ENCODE measurements around the gene TAF6. TPM values are rescaled to one million over a fixed set of nuclear protein-coding genes. Genes with fewer than 3 reads are reported as not detected.

Gene TAF6
- total and polyA plus RNA-seq, 9 of the 15 experiments (the other 6 are each of a cell fraction or from before 2014, with no cell fraction given): 0.78 to 78.7 (median 21.3) TPM

DNA sequence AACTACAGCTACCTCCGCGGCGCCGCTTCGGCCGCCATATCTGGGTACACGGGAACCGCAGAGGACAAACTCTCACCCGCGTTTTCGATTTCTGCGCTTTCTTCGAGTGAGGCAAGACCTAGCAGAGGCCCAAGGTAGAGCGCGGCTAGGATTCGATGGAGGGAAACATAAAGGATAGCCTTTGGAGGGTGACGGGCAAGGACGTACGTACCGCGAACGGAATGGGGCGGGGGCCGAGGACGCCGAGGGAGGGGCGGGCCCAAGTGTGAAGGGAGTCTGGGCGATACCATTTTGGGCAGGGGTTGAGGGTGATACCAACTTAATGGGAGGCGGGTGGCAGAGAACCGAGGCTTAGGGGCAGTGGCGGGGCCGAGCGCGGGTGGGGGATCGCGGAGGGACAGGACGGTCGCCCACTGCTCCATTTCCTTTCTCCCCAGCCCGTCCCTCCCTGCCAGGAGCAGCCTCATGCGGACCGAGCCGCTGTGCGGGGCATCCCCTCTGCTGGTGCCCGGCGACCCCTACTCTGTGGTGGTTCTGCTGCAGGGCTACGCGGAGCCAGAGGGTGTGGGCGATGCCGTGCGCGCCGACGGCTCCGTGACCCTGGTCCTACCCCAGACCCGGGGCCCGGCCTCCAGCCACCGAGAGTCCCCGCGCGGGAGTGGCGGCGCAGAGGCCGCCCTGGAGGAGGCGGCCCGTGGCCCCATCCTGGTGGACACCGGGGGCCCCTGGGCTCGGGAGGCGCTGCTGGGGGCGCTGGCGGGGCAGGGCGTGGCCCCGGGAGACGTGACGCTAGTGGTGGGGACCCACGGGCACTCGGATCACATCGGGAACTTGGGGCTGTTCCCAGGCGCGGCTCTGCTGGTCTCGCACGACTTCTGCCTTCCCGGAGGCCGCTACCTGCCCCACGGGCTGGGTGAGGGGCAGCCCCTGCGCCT lies 8.0 kb upstream of the TAF6 start, which contains the start of gene MBLAC1 (continued):
- TF ChIP-seq RERE (CRISPR knock-in tag; IDR thresholded peaks at IDR 0.05; ENCODE audit: borderline replicate concordance) (no peak), MAX (CRISPR knock-in tag; IDR thresholded peaks at IDR 0.05) (no peak; the same call in 1 of the 2 replicates), ZFX (CRISPR knock-in tag; IDR thresholded peaks at IDR 0.05) (peak; percentile 92), ELF1 (tag; IDR thresholded peaks at IDR 0.05) (no peak), PREB (CRISPR knock-in tag; IDR thresholded peaks at IDR 0.05) (peak; percentile 98; the same call in 1 of the 2 replicates), KHSRP (IDR thresholded peaks at IDR 0.05) (no peak), ZNF77 (CRISPR knock-in tag; IDR thresholded peaks at IDR 0.05) (no peak), KDM4B (IDR thresholded peaks at IDR 0.05; ENCODE audit: borderline replicate concordance in 2 of 2, low read depth in 1 of 2) (peak in 1 of 2 experiments; percentile 62; a peak in 1 of 4 replicates), MLLT1 (IDR thresholded peaks at IDR 0.05) (peak in 1 of 2 experiments; percentile 70; a peak in 2 of 4 replicates), FOXA3 (CRISPR knock-in tag; conservative IDR thresholded peaks at IDR 0.05 in 1 of 2, IDR thresholded peaks at IDR 0.05 in 1 of 2) (0 out of 4 replicates have a peak, but pooled peaks of 1 of the 2 experiments have one; percentile 0), BHLHE40 (IDR thresholded peaks at IDR 0.05; ENCODE audit: low read length) (peak; percentile 92), ZNF395 (CRISPR knock-in tag; IDR thresholded peaks at IDR 0.05) (peak; percentile 6; the same call in 1 of the 2 replicates)
- TF ChIP-seq, protein P1, sequence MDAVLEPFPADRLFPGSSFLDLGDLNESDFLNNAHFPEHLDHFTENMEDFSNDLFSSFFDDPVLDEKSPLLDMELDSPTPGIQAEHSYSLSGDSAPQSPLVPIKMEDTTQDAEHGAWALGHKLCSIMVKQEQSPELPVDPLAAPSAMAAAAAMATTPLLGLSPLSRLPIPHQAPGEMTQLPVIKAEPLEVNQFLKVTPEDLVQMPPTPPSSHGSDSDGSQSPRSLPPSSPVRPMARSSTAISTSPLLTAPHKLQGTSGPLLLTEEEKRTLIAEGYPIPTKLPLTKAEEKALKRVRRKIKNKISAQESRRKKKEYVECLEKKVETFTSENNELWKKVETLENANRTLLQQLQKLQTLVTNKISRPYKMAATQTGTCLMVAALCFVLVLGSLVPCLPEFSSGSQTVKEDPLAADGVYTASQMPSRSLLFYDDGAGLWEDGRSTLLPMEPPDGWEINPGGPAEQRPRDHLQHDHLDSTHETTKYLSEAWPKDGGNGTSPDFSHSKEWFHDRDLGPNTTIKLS (IDR thresholded peaks at IDR 0.05; ENCODE audit: borderline replicate concordance, low read depth): 0 out of 2 replicates have a peak, but pooled peaks have one; percentile 11

Measured in K562 (cell line).